ENCODE results near the gene RASAL2.
"Not testable (repeated sequence)": the region's sequence is repeated elsewhere in the genome, so short reads cannot be mapped to it uniquely, and the experiment has no call there.

Gene RASAL2

DNA sequence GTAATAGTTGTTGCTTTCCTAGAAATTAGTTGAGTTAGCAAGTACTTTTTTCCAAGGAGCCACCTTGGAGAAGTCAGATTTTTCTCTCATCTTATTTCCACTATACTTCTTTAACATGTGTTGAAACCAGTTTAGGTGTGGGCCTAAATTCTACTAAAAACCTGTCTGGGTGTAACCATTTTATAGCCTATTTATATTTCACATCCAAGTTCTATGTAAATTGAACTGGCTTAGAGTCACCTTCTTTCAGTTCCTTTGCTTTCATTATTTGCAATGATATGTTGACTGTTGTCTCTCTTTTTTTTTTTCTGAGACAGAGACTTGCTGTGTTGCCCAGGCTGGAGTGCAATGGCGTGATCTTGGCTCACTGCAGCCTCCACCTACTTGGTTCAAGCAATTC is 207.2 kb downstream of the RASAL2 start:
- no peak for DNase-seq

DNA sequence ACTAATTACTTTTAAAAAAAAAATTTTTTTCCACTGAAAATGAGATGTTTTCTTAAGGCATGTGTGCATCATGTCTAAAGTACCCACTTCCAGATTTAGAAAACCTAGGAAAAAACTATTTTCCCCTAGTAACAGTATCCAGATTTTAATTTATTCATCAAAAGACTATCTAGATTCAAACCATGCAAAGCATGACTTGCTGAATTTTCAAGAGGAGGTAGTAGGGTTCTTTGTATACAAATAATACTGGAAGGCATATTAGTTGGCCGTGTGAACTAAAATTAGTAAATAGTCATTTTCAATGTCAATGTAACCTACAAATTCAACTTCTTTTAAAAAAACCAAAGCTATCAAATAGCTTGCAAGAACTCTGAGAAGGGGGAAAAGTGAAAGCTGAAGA is 213.4 kb downstream of the RASAL2 start:
- no peak for DNase-seq

DNA sequence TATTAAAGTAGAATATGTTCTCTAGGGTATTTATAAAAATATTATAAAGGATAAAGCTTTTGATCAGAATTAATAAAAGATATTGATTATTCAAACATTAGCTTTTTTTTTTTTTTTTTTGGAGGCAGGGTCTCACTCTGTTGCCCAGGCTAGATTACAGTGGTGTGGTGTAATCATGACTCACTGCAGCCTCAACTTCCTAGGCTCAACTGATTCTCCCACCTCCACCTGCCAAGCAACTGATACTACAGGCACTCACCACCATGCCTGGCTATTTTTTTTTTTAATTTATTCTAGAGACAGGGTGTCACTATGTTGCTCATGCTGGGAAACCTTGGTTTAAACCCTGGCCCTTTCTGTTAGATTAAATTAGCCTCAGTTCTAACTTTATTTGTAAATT is 214.5 kb downstream of the RASAL2 start:
- DNase-seq, result no peak

DNA sequence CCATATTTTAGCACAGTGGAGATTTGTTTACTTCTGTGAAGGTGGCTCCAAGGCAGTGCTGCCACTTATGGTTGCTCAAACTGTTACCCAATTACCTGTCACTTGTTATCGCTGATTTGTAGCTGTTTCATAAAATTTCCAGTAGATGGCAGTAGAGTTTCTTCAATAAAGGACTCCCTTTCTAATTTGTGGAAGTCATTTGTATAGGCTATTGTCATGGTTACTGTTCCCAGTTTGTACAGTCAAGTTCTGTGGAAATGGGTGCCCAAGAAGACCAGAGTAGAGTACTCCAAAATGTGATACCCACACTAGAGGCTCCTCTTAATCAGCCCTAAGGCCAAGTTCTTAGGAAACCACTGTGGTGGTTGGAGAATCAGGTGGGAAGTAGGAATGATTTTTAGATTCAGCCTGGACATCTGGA is 216.8 kb downstream of the RASAL2 start:
- DNase-seq, result peak; percentile 92

DNA sequence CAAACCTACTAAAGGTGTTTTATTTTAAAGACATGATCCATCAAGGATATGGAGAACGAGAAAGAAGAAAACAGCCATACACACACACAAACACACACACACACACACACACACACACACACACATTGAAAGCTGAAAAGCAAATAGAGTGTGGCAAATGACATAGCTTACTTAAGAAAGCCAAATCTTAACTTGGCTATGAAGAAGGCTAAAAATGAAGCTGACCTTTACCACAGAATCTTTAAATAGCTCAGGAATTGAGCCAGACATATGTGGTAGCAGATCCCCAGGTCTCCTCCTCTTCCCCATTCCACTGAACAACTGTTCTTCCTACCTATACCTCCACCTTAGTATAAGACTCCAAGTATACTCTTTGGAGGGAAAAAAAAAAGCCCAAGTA is 217.3 kb downstream of the RASAL2 start:
- DNase-seq, result no peak

DNA sequence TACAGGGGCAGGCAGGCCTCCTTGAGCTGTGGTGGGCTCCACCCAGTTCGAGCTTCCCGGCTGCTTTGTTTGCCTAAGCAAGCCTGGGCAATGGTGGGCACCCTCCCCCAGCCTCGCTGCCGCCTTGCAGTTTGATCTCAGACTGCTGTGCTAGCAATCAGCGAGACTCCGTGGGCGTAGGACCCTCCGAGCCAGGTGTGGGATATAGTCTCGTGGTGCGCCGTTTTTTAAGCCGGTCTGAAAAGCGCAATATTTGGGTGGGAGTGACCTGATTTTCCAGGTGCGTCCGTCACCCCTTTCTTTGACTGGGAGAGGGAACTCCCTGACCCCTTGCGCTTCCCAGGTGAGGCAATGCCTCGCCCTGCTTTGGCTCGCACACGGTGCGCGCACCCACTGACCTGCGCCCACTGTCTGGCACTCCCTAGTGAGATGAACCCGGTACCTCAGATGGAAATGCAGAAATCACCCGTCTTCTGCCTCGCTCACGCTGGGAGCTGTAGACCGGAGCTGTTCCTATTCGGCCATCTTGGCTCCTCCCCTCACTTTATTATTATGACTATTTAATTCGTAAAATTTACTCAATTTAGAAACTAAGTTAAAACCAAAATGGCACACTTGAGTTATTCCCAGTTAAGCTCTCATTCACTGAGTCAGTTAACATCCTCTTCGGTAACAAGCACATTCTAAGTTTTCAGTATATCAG is 226.5 kb downstream of the RASAL2 start:
- DNase-seq, result not testable (repeated sequence)

DNA sequence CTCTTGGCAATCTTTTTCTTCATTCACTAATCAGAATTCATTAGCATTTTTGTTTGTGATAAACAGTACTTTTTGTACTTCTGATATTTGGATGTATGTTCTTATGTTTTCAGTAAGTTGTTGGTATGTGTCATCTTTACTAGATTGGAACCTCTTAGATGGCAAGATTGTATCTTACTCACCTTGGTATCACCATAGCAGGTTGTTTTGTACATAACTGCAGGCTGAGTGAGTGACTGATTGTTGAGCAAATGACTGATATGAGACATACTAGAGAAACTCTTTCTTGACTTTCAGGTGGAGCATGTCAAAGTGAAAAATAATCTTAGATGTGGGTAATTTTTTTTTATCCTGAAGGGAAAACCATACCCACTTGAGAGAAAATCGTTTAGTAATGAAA is 229.2 kb downstream of the RASAL2 start:
- no peak for DNase-seq

DNA sequence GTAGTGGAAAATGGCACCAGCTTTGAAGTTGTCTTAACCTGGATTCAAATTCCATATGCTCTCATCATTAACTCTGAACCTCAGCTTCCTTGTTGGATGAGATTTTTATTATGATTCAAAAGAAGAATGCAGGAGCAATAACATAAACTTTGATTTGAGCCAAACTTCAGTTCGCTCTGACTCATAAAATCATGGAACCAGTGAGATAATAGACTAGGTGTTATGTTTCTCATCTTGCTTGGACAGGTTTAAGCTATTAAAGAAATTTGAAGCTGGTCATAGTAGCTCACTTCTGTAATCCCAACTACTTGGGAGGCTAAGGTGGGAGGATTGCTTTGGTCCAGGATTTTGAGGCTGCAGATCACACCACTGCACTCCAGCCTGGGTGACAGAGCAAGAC is 230.1 kb downstream of the RASAL2 start:
- DNase-seq, result no peak

DNA sequence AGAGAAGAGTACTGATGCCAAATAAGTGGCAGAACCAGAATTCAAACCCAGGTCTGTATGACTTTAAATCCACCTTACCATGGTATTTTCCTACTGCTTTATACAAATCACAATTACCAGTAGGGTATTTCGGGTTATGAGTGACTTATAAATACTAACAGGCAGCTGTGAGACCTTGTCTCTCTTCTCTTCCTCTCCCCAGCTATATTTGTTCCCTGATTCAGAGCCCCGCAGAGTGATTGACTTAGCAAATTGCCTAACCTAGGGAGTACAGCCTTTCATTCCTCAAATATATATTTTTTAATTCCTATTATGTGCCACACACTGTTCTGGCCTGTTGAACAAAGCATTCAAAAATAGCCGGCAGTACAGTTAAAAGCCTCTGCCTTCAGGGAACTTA is 234.8 kb downstream of the RASAL2 start:
- DNase-seq, result no peak

DNA sequence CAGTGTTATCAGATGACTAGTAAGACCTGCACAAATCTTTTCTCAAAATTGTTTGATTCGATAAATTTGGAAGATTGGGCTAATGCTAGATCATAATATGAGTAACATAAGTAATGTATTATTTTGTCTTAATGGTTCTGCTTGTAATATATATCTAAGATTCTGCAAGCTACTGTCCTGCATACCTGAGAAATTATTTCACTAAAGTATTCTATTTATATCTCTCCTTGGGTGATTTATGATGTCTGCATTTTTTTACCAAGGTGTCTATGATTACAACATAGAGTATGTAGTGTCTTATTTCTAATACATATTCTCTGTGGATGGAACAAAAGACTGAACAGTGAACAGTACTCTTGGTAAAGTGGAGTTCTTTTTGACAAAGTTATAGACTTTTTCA is 236.2 kb downstream of the RASAL2 start:
- DNase-seq, result no peak

DNA sequence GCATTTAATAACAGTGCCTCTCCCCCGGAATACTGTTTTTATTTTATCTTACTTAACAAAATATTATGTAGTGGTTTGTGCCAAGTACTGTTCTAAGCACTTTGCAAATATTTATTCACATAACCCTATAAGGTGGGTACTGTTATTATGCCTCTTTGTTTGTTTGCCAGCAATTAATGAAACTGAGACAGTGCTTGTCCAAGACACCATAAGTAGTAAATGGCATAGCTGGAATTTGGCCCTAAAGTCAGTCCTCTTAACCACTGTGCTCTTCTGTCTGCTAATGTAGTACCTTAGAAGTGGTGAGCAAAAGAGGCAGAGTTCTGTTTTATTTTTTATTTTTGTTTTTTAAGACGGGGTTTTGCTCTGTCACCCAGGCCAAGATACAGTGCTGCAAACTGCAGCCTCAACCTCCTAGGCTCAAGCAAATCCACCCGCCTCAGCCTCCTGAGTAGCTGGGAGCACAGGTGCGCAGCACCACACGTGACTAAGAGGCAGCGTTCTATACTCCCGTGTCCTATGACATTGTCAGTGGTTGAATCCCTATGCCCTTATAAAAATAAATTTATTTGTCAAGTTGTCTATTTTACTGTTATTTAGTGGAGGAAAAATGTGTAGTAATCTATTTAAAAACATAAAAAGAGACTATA is 237.1 kb downstream of the RASAL2 start:
- DNase-seq, result no peak

DNA sequence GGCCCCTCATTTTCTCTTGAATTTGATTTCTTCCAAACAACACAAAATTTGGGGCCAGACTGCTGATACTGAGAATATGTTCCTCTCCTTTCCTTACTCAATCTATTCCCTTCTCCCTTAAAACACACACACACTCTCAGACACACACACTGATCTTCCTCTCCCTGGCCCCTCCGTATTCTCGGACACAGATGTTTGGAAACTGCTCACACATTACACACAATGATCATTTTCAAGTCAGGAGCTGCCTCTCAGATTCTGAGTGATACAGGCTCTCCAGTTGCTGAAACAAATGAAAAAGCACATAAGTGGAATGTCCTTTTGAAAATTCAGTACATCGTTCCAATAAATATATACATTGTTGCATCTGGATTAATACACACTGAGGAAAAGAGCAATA is 241.5 kb downstream of the RASAL2 start:
- DNase-seq, result no peak

DNA sequence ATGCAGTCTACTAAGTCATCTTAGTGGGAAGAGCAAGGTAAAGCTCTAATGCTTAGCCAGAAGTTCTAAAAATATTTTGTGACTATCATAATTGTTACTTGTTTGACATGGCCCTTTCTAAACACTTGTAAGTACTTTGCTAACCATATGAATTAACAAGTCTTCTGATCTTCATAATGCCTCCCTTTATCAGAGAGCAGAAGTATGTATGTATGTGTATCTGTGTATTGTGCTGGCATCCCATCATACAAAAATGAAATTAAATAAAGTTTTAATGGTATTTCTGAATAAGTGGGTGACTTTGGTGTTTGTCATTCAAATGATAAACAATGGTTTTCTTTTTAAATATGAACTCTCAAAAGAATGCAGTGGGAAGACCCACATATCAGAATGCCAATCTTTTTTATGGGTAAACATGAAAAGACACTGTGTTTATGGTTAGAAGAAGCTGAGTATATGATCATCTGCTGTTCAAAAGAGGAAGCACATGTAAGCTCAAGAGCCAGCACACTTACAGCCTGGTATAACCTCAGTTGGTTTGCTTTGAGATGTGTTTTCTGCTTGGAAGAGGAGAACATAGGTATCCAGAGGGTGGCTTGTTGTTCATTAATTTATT is 243.3 kb downstream of the RASAL2 start:
- DNase-seq, result no peak

DNA sequence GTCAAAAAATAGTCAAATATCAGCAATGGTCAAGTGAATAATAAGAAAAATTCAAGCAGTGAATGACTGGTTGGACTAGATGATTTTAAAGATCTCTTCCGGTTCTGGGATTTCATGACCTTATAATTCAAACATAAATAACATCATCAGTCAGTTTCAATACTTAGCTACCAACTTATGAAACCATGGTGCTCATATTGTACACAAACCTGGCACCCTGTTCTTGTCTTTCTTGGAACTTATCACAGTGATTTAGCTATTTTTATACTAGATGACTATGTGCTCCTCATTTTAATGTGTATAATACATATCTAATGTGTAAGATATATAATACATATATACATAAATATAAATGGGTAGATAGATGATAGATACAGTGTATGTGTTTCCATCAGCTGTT is 245.9 kb downstream of the RASAL2 start:
- no peak for DNase-seq

DNA sequence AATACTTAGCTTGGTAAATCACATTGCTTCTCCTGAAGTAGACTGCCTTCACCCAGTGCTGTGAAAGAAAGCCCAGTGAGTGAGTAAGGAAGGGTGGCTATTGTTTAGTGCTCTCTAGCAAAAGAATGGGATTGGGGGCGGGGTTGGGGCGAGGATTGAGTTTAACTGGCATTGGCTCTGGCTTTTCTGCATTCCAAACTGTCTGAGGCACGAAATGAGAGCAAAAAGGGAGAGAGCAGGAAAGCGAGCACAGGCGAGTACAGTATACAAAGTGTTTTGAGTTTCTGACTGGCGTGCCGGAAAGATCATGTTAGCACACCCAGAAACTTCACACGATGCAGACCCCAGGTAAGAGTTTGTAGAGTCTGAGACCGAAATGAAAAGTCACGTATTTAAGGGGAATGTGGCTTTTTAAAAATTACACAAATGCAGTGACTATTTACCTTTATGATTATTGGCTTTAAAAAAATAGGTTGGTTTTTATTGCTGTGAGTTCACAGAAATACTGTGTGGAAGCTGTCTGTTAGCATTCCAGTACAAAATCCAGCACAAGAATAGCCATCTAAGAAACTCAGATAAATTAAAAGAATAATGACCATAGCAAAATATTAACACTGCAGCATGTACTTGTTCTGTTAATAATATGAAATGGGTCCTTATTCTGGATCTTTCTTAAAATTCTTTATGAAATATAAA is 247.5 kb downstream of the RASAL2 start:
- no peak for DNase-seq

DNA sequence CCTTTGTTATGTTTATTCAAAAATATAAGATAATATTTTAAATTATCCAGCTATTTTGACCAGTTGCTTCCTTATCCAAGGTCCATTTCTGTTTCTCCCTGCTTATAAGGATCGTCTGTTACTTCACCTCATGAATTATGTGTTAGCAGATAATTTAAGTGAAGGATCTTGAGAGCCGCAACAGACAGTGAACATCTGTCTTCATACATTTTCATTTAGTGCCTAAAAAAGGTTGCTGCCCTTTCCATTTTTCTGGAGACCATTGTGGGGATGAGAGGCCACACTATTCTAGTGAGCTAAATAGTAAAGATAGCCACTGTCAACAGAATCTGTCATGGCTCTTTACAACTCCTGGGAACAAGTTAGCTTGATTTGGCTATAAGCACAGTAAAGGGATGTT is 248.8 kb downstream of the RASAL2 start:
- DNase-seq, result no peak

DNA sequence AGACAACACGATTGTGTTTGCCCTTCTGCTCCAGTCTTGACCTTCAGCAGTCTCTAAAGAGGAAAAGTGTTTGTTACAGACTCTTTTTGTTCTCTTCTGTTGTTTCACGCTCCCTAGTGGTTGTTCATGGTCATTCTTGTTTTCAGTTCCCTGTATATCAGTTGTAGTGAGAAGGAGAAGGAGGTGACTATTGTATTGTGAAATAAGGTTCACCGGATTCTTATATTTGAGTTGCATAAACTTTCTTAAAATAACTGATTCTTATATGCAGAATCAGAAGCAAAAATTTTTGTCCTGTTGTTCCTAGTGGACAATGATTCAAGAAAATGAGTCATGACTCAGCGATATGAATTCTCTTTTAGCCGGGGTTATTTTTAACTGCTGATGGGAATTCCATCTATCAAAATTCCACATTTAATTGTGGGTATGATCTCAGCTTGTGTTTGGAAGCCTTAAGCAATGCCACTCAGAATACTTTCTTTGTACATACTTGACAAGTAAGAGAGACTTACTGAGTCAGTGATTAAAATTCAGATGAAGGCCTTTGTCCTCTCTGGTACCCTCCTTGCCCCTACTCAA is 250.7 kb downstream of the RASAL2 start:
- no peak for DNase-seq

DNA sequence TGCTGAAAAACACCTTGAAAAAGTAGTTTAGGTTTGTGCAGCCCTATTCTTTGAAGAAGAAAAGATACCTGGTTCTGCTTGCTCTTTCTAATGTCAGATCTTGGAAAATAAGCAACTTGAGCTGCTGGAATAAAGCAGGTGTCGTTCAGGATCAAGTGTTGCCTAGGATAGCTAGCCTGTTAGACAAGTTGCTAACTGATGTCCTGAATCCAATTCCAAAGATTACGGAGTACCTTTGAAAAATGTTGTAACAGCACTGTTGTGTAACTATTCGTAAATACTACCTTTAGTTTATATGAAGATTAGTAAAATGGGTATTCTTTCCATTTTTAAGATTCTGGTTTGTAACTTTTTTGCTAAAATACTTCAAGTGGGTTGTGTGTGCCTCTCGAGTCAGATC is 251.3 kb downstream of the RASAL2 start:
- no peak for DNase-seq

DNA sequence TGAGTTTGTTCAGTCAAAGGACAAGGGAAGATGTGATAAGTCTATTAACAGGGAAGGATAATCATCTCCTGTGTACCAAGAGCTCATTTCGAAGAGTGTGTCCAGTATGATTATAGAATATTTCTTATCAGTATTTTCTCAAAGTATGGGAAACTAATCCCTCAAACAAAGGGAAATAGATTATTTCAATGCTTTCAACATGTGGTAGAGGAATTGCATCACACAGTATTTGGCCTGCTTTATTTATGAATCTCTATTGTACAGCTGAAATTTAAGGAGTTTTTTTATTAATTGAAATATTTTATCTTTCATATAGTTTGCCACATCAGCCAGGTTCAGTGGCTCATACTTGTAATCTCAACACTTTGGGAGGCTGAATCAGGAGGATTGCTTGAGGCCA is 251.9 kb downstream of the RASAL2 start:
- no peak for DNase-seq

DNA sequence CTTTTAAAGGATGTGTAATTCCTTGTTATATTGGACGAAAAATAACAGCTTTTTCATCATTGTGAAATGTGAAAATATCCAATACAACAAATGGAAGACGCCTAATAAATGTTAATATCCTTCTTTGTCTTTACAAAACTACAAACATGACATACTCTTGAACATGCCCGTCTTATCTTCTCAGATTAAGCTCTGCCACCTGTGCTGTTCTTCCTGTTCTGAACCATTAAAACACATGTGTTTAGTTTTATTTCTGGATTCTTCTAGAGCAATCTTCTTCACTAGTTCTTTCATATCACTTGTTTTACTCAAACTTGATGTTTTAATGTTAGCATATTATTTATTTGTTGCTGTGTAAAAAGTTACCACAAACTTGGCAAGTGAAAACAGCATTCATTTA is 255.9 kb downstream of the RASAL2 start:
- DNase-seq, result no peak

DNA sequence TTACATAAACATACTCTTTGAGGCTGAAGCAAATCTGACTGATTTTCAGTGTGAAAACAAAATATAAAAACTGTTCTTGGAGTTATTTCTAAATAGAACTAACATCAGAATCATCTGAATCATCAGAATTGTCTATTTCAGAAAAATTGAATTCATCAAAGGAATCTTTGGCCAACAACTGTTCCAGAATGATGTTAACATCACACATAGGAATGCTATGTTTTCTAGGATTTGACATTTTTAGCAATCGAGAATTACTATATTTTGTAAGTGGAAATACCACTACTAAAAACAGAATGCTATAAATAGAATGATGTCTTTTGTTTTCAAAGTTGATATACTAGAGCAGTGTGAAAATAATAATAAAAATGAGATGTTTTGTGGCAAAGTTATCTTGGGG is 258.0 kb downstream of the RASAL2 start:
- not testable (repeated sequence) for DNase-seq

DNA sequence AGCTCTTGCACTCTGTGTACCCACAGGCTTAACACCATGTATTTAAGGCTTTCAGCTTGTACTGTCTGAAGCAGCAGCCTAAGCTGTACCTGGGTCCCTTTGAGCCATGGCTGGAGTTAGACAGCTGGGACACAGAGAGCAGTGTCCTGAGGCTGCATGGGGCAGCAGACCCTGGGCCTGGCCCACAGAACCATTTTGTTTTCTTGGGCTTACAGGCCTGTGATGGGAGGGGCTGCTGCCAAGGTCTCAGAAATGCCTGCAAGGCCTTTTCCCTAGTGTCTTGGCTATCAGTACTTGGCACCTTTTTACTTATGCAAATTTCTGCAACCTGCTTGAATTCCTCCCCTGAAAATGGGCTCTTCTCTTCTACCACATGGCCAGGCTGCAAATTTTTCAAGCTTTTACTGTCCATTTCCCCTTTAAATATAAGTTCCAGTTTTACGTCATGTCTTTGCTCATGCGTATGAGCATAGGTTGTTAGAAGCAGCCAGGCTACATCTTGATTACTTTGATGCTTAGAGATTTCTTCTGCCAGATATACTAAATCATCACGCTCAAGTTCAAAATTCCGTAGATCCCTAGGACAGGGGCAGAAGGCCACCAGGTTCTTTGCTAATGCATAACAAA is 259.0 kb downstream of the RASAL2 start:
- DNase-seq, result no peak

DNA sequence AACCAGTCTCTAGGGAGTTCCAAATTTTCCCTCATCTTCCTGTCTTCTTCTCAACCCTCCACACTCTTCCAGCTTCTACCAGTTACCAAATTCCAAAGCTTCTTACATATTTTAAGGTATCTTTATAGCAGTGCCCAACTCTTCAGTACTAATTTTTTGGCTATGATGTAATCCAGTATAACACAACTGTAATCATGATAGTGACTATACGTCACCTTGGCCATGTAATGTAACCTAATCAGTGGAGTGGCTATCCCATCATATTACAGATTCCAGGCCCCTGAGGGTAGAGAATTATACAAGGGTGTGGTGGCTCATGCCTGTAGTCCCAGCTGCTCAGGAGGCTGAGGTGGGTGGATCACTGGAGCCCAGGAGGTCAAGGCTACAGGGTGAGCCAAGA is 259.6 kb downstream of the RASAL2 start:
- DNase-seq, result no peak
